ENCODE results near the gene ZNF135.

The ZNF135 gene

DNA sequence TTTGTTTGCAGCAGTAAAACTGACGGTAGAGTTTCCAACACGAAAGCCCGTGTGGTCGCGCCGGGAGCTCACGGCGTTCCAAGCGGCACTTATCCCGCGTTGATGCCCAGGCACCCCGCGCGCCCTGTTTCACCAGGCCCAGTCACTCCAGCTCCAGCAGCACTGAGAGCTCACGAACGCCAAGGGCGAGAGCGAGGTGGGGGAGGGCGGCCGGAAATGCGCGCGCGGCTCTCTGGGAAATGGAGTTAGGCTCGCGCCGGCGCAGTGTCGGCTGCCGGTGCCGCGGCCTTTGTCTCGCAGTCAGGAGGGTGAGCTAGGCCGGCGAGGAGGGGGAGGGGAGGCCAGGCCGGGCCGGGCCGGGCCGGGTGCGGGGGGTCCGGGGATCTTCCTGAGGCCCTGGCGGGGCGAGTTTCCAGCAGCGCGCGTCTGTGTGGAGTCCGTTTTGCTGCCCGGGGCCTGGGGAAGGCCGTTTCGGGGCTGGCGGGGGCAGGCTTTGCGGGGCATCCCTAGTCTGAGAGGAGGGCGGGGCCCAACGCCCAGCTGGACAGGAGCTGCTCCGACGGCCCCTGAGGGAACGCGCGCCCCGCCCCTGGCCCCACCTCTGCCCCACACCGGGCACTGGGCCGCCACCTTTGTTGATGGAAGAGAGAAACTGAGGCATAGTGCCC is at the start of gene ZNF135:
TSS of gene ZNF135 (plus strand) at position 280 of the 668 bp plus-strand sequence. CDS start 721 bp downstream, outside the sequence.
- DNase-seq (ENCODE audit: low spot score) = no peak
- no peak for TF ChIP-seq CTCF (IDR thresholded peaks at IDR 0.05; ENCODE audit: extremely low read depth, missing control alignments)

- DNase-seq (ENCODE audit: low spot score) = no peak
- TF ChIP-seq CTCF (IDR thresholded peaks at IDR 0.05; ENCODE audit: extremely low read depth, missing control alignments) = no peak
Observed at GRCh38 chr19:58009301-58009665, 49.8 kb upstream of the ZNF135 start.

- peak; percentile 72 for DNase-seq (ENCODE audit: low spot score)
- no peak for TF ChIP-seq CTCF (IDR thresholded peaks at IDR 0.05; ENCODE audit: extremely low read depth, missing control alignments)
Observed at GRCh38 chr19:58009666-58010301, 49.3 kb upstream of the ZNF135 start.

GRCh38 chr19:58010507-58010906 is 48.6 kb upstream of the ZNF135 start:
- no peak for TF ChIP-seq CTCF (IDR thresholded peaks at IDR 0.05; ENCODE audit: extremely low read depth, missing control alignments)

DNA sequence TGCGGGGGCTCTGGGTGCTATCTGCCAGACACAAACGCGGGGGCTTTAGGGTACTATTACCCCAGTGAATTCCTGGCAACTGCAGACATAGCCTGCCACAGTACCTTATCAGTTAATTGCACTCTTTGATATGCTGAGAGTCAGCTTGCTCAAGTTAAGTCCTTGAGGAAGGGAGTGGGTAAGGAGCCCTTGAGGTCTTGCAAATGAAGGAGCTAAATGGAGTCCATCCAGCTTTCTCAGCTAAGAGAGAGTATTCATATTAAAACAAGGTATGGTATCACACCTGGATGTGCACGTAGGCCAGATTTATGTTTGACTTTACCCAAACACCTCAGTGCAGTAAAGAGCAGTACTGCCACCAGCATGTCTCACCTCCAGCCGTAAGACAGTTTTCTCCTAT is 44.9 kb upstream of the ZNF135 start:
- DNase-seq (ENCODE audit: low spot score) = no peak
- no peak for TF ChIP-seq CTCF (IDR thresholded peaks at IDR 0.05; ENCODE audit: extremely low read depth, missing control alignments)

More at GRCh38 chr19:58010507-58010906, 48.6 kb upstream of the ZNF135 start:
- no peak for DNase-seq (ENCODE audit: low spot score)

- no peak for DNase-seq (ENCODE audit: low spot score)
- no peak for TF ChIP-seq CTCF (IDR thresholded peaks at IDR 0.05; ENCODE audit: extremely low read depth, missing control alignments)
Observed at GRCh38 chr19:58020129-58020528, 39.0 kb upstream of the ZNF135 start.

DNA sequence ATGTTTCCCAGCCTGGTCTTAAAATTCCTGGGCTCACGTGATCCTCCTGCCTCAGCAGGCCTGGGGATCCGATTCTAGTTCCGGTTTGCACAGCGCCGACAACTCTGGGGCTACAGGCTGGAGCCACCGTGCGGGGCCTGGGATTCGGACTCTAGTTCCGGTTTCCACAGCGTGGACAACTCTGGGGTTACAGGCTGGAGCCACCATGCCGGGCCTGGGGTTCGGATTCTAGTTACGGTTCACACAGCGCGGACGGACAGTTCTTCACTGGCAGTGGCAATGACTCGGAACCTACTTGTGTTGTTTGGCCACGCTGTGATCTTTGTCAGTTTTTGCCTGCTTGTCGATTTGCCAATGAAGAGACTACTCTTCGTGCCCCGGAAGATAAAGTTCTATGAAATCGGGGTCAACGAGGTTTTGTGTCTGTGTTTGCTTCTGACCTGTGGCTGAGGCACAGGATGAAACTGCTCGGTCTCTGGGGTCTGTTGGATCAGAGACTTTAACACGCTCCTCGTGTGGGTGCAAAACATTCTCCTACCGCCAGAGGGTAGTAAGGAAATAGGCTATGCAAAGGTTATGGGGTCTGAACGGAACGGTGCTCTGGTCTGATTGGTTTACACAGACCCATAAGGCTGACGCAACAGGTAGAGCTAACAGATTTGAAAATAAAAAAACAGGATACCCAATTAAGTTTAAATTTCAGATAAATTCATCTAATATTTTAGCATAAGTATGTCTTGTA is 37.4 kb upstream of the ZNF135 start:
- no peak for TF ChIP-seq CTCF (IDR thresholded peaks at IDR 0.05; ENCODE audit: extremely low read depth, missing control alignments)
- DNase-seq (ENCODE audit: low spot score) = no peak

Data from GM20000 (cell line).